DOHH2 (cell line): Measurements from ENCODE around the gene BCO2.

ENCODE experiments used
- H3F3A ChIP-seq: fragments of 200-600 bp; sonication (generic), shearing (Covaris generic); 2 replicates; pipeline ENCODE4 v1.6.0; 2016; ENCODE audit warnings: antibody characterized with exemption, mild to moderate bottlenecking; ENCODE audit not compliant: control insufficient read depth, insufficient read depth
- H3K27ac ChIP-seq: fragments of 200-600 bp; sonication (generic); 2 replicates; pipeline ENCODE4 v1.5.1; 2014; ENCODE audit warnings: low read depth, mild to moderate bottlenecking, low read length, moderate library complexity
- H3K27me3 ChIP-seq: fragments of 200-600 bp; sonication (generic); 2 replicates; pipeline ENCODE4 v1.6.1; 2014; ENCODE audit warnings: mild to moderate bottlenecking, low read length, mixed read lengths; ENCODE audit not compliant: control insufficient read depth
- H3K36me3 ChIP-seq: fragments of 200-600 bp; sonication (generic); 2 replicates; pipeline ENCODE4 v1.6.1; 2014; ENCODE audit warnings: mild to moderate bottlenecking, low read length, moderate library complexity, mixed read lengths; ENCODE audit not compliant: control insufficient read depth
- H3K4me1 ChIP-seq: fragments of 200-600 bp; sonication (generic); 2 replicates; pipeline ENCODE4 v1.6.1; 2014; ENCODE audit warnings: mild to moderate bottlenecking, low read length, mixed read lengths; ENCODE audit not compliant: control insufficient read depth
- H3K4me2 ChIP-seq: fragments of 200-600 bp; sonication (generic); 2 replicates; pipeline ENCODE4 v1.6.0; 2014; ENCODE audit warnings: mild to moderate bottlenecking, low read length, moderate library complexity
- H3K4me3 ChIP-seq: fragments of 200-600 bp; sonication (generic); 2 replicates; pipeline ENCODE4 v1.5.1; 2014; ENCODE audit warnings: mild to moderate bottlenecking, low read length, mixed read lengths
- H3K79me2 ChIP-seq: fragments of 200-600 bp; sonication (generic); 2 replicates; pipeline ENCODE4 v1.6.1; 2014; ENCODE audit warnings: mild to moderate bottlenecking, low read length, mixed read lengths; ENCODE audit not compliant: control insufficient read depth
- H3K9me2 ChIP-seq: fragments of 200-600 bp; sonication (generic); replicated peaks from 2 replicates; pipeline ENCODE4 v1.6.1; 2014; ENCODE audit warnings: mild to moderate bottlenecking, low read length, mixed read lengths; ENCODE audit not compliant: control insufficient read depth
- H3K9me3 ChIP-seq: fragments of 200-600 bp; sonication (generic); 2 replicates; pipeline ENCODE4 v1.6.1; 2014; ENCODE audit warnings: antibody characterized with exemption, low read length, mixed read lengths; ENCODE audit not compliant: control insufficient read depth, insufficient read depth
- H4K20me1 ChIP-seq: fragments of 200-600 bp; sonication (generic); 2 replicates; pipeline ENCODE4 v1.6.0; 2014; ENCODE audit warnings: low read depth, mild to moderate bottlenecking, antibody characterized with exemption, low read length, moderate library complexity; ENCODE audit not compliant: control insufficient read depth, insufficient read depth
- EZH2phosphoT487 ChIP-seq: fragments of 200-600 bp; sonication (generic); IDR thresholded peaks from 2 replicates; pipeline ENCODE4 v1.6.1; 2017; ENCODE audit warnings: borderline replicate concordance, mild to moderate bottlenecking, antibody characterized with exemption, low read length, moderate library complexity, mixed read lengths
- TF ChIP-seq, protein P1 (sequence below): fragments of 200-600 bp; sonication (generic); IDR thresholded peaks from one replicate; pipeline ENCODE4 v1.5.1; 2014; ENCODE audit warnings: antibody characterized with exemption, mild to moderate bottlenecking, low read depth, low read length; ENCODE audit not compliant: poor library complexity, severe bottlenecking

BCO2 gene

DNA sequence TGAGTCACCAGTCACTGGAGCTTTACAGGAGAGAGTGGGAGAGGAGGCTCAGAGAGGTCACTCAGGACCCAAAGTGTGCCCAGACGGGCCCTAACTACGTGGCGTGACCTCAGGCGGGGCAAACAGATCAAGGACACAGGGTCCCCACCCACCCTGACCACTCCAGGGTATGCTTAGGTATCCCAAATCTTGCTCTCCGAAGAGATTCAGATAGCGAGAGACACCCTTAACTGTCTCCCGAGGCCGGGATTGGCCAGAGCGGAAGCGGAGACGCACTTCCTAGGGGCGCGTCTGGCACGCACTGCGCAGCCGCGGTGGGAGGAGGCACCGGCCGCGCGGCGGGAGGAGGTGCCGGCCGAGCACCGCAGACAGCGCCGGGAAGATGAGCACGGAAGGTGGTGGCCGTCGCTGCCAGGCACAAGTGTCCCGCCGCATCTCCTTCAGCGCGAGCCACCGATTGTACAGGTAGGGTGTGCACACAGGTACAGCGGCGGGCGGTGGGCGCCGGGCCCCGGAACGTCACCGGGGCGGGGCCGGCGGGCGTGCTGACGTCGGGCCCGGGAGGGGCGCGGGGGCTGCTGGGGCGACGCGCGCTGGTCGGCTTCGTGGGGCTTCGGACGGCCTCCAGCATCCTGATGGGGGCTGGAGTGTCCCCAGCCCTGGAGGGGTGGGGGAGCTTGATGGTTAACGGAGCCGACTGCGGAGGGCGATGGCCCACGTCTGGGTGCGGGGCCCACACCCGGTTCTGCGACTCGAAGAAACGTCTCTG lies 50.9 kb downstream of the BCO2 start, which contains the start of gene PTS:
Gene PTS, plus strand, starts transcription at position 367 of the 769 bp plus-strand sequence. Its CDS starts 16 bp downstream, at position 383.
- no peak for TF ChIP-seq EZH2phosphoT487
- TF ChIP-seq, protein P1, sequence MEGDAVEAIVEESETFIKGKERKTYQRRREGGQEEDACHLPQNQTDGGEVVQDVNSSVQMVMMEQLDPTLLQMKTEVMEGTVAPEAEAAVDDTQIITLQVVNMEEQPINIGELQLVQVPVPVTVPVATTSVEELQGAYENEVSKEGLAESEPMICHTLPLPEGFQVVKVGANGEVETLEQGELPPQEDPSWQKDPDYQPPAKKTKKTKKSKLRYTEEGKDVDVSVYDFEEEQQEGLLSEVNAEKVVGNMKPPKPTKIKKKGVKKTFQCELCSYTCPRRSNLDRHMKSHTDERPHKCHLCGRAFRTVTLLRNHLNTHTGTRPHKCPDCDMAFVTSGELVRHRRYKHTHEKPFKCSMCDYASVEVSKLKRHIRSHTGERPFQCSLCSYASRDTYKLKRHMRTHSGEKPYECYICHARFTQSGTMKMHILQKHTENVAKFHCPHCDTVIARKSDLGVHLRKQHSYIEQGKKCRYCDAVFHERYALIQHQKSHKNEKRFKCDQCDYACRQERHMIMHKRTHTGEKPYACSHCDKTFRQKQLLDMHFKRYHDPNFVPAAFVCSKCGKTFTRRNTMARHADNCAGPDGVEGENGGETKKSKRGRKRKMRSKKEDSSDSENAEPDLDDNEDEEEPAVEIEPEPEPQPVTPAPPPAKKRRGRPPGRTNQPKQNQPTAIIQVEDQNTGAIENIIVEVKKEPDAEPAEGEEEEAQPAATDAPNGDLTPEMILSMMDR: no peak
- peaks cover 14% of the 10 kb centered on the region for H3K4me1 ChIP-seq
- H3K36me3 ChIP-seq: peaks cover 32% of the 10 kb centered on the region
- H4K20me1 ChIP-seq: no peaks in the 10 kb centered on the region
- H3K9me2 ChIP-seq: no peaks in the 10 kb centered on the region
- H3K4me2 ChIP-seq: peak within 1 kb of the TSS; percentile 90
- no peaks in the 10 kb centered on the region for H3K9me3 ChIP-seq
- H3K4me3 ChIP-seq: peak within 1 kb of the TSS; percentile 99
- peak within 1 kb of the TSS; percentile 63 for H3K27ac ChIP-seq
- no peaks in the 10 kb centered on the region for H3F3A ChIP-seq
- H3K79me2 ChIP-seq: peaks cover 21% of the 10 kb centered on the region
- no peaks in the 10 kb centered on the region for H3K27me3 ChIP-seq

DNA sequence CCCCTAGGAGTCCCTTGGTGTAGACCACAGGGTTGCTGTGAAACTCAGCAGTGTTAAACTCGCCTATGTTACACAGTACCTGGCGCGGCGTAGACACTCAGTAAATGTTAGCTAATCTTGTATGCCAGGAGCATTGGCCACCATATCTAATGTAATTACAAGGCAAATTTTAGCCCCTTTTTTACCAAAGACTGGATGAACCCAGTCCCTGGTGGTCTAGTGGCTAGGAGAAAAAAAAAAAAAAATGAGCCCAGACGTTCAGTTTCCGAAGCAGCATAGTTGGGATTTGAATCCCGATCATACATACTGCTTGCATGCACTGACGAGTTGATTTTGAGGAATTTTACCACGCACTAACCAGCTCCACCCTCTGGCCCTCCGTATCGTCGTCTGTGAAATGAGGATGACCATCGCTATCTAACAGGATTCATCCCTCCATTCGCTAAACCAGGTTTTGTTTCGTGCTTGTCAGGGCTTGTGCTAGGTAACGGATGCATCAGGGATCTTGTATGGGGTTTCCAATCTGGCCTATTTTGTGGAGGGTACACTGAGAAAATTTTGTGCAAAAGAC lies 51.6 kb downstream of the BCO2 start:
- H4K20me1 ChIP-seq: no peaks in the 10 kb centered on the region
- H3F3A ChIP-seq: no peaks in the 10 kb centered on the region
- peaks cover 14% of the 10 kb centered on the region for H3K4me1 ChIP-seq
- H3K36me3 ChIP-seq: peaks cover 34% of the 10 kb centered on the region
- no peak for TF ChIP-seq EZH2phosphoT487
- TF ChIP-seq, protein P1: no peak
- no peaks in the 10 kb centered on the region for H3K9me3 ChIP-seq
- no peaks in the 10 kb centered on the region for H3K9me2 ChIP-seq
- peak overlapping the region; percentile 99 for H3K4me3 ChIP-seq
- H3K4me2 ChIP-seq: peak overlapping the region; percentile 90
- peak overlapping the region; percentile 63 for H3K27ac ChIP-seq
- no peaks in the 10 kb centered on the region for H3K27me3 ChIP-seq
- H3K79me2 ChIP-seq: peaks cover 21% of the 10 kb centered on the region

DNA sequence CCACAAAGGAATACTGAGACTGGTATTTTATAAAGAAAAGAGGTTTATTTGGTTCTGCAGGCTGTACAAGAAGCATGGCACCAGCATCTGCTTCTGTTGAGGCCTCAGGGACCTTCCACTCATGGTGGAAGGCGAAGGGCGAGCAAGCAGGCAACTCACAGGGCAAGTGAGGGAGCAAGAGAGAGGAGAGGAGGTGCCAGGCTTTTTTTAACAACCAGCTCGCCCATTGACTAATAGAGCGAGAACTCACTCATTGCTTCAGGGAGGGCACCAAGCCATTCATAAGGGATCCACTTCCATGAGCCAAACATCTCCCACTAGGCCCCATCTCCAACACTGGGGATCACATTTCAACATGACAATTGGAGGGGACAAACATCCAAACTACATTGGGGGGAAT lies 52.2 kb downstream of the BCO2 start:
- no peaks in the 10 kb centered on the region for H3K9me2 ChIP-seq

More for the DNA sequence above, 52.2 kb downstream of the BCO2 start:
- Histone ChIP-seq H3K36me3 (peaks cover 34% of the 10 kb centered on the region), H4K20me1 (no peaks in the 10 kb centered on the region), H3K4me1 (peaks cover 14% of the 10 kb centered on the region), H3K4me3 (peak overlapping the region; percentile 99), H3K79me2 (peaks cover 21% of the 10 kb centered on the region), H3K27me3 (no peaks in the 10 kb centered on the region), H3F3A (no peaks in the 10 kb centered on the region), H3K27ac (no peak overlapping the region), H3K4me2 (peak overlapping the region; percentile 90), H3K9me3 (no peaks in the 10 kb centered on the region)
- TF ChIP-seq EZH2phosphoT487: no peak
- TF ChIP-seq, protein P1: no peak
